IMR-90 (cell line): Measurements from ENCODE around the gene LDB2.

Source experiments
- BHLHE40 ChIP-seq: fragments of 150-350 bp; IDR thresholded peaks from 2 replicates; pipeline ENCODE4 v1.6.1; 2016; ENCODE audit warnings: mild to moderate bottlenecking, low read depth, low read length
- CEBPB ChIP-seq: IDR thresholded peaks from 2 replicates; pipeline ENCODE4 v1.6.1; 2012; ENCODE audit warnings: low read depth, low read length, improper control_type of control experiment
- CHD1 ChIP-seq: IDR thresholded peaks from 2 replicates; pipeline ENCODE4 v1.6.1; 2012; ENCODE audit warnings: low read depth, low read length, improper control_type of control experiment
- FOS ChIP-seq: fragments of 150-350 bp; IDR thresholded peaks from 2 replicates; pipeline ENCODE4 v1.6.1; 2016; ENCODE audit warnings: low read depth, low read length
- MAZ ChIP-seq: IDR thresholded peaks from 2 replicates; pipeline ENCODE4 v1.6.1; 2012; ENCODE audit warnings: low read depth, mild to moderate bottlenecking, low read length, improper control_type of control experiment, moderate library complexity, borderline replicate concordance
- MXI1 ChIP-seq: IDR thresholded peaks from 2 replicates; pipeline ENCODE4 v1.6.1; 2012; ENCODE audit warnings: low read depth, mild to moderate bottlenecking, low read length, moderate library complexity, borderline replicate concordance
- POLR2A ChIP-seq: IDR thresholded peaks from 2 replicates; pipeline ENCODE4 v1.6.1; 2012; ENCODE audit warnings: mild to moderate bottlenecking, low read depth, low read length
- RAD21 ChIP-seq: IDR thresholded peaks from 2 replicates; pipeline ENCODE4 v1.6.1; 2012; ENCODE audit warnings: low read length, improper control_type of control experiment
- RCOR1 ChIP-seq: IDR thresholded peaks from 2 replicates; pipeline ENCODE4 v1.6.1; 2012; ENCODE audit warnings: mild to moderate bottlenecking, low read length, improper control_type of control experiment; ENCODE audit not compliant: insufficient replicate concordance
- RFX5 ChIP-seq: IDR thresholded peaks from 2 replicates; pipeline ENCODE4 v1.8.0; 2012; ENCODE audit warnings: low read depth, mild to moderate bottlenecking, low read length, moderate library complexity
- TF ChIP-seq, protein P1 (sequence below): conservative IDR thresholded peaks from 2 replicates; pipeline ENCODE4 v1.5.1; 2012; ENCODE audit warnings: mild to moderate bottlenecking, low read depth, low read length, improper control_type of control experiment
- TF ChIP-seq, protein P2 (sequence below): fragments of 150-350 bp; IDR thresholded peaks from 2 replicates; pipeline ENCODE4 v1.6.1; 2017; ENCODE audit warnings: mild to moderate bottlenecking, antibody characterized with exemption, low read length, low read depth

DNA sequence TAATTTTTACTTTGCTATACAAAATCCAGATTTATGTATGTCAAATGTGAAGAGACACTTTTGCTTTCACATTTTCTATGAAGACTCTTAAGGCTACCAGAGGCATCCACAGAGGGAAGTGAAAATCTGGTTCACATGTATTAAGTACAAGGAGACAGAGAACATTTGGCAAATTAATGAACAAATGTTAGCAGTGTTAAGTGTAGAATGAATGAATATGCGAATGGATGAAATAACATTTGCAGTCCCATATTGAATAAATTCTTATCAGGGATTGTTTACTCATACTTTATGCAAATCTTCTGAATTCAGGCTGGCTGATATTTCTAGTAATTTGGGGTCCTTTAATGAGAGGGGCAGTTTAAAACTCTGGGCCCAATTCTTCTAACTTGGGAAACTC, 159.9 kb downstream of the LDB2 start:
- TF ChIP-seq, protein P1, sequence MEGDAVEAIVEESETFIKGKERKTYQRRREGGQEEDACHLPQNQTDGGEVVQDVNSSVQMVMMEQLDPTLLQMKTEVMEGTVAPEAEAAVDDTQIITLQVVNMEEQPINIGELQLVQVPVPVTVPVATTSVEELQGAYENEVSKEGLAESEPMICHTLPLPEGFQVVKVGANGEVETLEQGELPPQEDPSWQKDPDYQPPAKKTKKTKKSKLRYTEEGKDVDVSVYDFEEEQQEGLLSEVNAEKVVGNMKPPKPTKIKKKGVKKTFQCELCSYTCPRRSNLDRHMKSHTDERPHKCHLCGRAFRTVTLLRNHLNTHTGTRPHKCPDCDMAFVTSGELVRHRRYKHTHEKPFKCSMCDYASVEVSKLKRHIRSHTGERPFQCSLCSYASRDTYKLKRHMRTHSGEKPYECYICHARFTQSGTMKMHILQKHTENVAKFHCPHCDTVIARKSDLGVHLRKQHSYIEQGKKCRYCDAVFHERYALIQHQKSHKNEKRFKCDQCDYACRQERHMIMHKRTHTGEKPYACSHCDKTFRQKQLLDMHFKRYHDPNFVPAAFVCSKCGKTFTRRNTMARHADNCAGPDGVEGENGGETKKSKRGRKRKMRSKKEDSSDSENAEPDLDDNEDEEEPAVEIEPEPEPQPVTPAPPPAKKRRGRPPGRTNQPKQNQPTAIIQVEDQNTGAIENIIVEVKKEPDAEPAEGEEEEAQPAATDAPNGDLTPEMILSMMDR, result no peak
- TF ChIP-seq, protein P2, sequence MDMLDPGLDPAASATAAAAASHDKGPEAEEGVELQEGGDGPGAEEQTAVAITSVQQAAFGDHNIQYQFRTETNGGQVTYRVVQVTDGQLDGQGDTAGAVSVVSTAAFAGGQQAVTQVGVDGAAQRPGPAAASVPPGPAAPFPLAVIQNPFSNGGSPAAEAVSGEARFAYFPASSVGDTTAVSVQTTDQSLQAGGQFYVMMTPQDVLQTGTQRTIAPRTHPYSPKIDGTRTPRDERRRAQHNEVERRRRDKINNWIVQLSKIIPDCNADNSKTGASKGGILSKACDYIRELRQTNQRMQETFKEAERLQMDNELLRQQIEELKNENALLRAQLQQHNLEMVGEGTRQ, result no peak
- TF ChIP-seq RAD21, result no peak
- no peak for TF ChIP-seq POLR2A
- TF ChIP-seq CHD1, result no peak
- no peak for TF ChIP-seq BHLHE40
- no peak for TF ChIP-seq MAZ
- TF ChIP-seq FOS, result no peak
- no peak for TF ChIP-seq RFX5
- TF ChIP-seq CEBPB, result no peak
- no peak for TF ChIP-seq RCOR1
- no peak for TF ChIP-seq MXI1
